HG02759 (cell line): ENCODE results near the gene BNC1.
"Not testable (repeated sequence)": the region's sequence is repeated elsewhere in the genome, so short reads cannot be mapped to it uniquely, and the experiment has no call there.

Experiments used
- ATAC-seq: cut with Tn5 transposase; IDR thresholded peaks from one replicate; pipeline ENCODE4 v1.9.1; 2021; ENCODE audit warnings: mild to moderate bottlenecking, moderate library complexity; ENCODE audit not compliant: unreplicated experiment

The BNC1 gene

DNA sequence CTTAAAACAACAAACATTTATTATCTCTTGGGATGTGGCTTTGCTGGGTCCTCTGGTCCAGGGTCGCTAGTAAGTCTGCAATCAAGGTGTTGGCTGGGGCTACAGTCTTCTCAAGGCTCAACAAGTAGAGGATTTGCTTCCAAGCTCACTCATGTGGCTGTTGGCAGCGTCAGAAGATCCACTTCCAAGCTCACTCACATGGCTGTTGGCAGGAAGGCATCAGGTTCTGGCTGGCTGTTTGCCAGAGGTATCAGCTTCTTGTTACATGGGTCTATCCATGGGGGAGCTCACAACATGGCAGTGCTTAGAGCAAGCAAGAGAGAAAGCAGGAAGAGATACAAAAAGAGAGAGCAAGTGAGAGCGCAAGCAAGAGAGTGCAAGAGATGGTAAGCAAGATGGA lies 15.0 kb upstream of the BNC1 start:
- no peak for ATAC-seq

DNA sequence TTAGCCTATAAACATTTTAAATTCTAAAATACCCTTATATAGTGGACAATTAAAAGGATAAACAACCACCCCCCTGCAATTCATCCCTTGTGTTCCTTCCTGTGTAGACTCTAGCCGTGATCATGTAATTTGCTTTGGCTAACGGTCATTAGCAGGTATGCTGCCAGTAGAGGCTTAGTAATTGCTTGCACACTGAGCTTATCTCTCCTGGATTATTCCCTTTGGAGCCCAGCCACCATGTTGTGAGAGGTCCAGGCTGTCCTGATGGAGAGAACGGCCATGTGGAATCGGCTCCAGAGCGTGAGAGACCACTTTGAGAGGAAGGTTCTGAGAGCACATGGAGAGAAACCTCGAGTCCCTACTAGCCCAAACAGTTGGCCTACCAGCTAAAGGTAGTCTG lies 11.0 kb upstream of the BNC1 start:
- no peak for ATAC-seq

DNA sequence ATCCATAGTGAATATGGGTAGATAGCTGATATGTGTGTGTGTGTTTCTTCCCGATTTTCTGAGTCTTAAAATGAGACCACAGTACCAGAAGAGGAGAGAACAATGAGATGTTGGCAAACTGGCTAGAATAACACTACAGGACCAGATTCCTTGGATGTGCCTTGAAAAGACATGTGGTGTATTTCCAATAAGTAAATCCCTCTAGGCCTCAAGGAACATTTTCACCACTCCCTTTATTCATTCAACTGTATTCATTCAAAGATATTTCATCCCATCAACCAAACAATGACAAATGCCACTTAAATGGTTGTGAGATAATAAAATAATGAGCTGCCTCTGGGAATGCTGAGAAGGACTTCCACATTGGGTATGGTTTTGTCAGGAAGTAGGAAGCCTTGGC lies 8.7 kb upstream of the BNC1 start:
- no peak for ATAC-seq

DNA sequence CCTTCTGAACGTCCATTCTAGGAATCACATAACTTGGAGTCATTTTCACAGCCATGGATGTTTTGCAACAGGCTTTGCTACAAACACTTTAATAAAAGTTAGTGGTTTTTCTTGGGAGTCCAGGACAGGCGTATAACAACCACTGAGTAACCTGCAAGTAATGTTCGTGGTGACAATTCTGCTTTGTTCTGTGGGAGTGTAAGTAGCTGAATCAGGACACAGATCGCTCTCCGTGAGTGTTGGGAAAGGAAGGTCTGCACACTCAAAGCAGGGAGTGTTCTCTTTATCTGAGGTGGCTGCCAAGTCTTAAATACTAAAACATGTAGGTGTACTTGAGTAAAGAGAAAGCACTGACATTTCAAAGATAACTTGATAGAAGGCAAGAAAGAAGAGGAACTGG lies 7.9 kb upstream of the BNC1 start:
- ATAC-seq = no peak

DNA sequence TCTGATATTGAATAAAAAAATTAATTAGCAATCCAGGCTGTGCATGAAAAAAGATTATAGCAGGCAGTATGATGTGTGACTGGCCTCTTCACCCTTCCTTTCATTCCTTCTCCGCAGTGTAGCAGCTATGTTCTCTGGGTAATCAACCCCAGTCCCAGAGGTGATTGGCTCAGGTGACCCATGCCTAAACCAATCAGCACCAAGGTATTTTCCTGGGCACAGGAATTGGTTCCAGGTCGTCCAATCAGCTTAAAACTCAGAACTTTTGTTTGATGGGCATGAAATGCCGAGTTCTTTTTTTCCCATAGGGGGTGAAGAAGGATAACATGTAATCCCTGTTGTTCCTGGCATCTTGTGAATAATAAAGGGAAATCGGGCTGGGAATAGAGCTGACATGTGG lies 5.8 kb upstream of the BNC1 start:
- no peak for ATAC-seq

DNA sequence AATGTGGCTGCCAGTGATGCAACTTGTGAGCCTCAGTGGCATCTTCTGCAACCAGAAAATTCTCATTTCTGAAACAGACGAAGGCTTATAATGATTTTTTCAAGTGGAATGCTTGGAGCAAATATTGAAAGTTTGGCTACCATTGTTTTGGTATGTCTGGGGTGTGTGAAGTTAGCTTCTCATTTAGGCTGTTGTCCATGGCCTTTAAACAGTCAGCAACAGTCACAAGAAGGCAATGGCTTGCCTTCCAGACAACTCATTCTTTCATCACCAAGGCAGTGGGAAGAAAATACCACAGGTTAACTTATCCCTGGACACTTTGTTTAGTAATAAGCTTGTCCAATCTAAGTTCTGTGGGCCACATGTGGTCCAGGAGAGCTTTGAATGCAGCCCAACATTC lies 4.7 kb upstream of the BNC1 start:
- ATAC-seq = no peak

DNA sequence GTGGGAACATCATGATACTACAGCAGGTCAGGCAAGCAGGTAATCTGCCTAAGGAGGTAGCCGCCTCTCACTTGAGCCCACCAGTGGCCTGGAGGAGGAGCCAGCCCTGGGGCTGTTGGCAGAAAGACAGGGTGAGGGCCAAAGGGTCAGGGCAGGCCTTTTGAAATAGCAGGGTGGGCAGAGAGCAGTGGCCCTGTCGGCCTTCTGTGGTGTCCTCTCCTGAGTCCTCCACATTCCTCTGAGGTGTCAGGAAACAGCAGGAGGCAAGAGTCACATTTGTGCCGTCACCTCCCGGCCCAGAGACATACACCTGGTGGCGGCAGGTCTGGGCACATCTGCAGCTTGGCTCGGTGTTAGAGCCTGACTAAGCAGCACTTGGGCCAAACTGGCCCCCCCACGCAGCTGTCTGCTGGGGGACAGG lies 3.9 kb upstream of the BNC1 start:
- no peak for ATAC-seq

DNA sequence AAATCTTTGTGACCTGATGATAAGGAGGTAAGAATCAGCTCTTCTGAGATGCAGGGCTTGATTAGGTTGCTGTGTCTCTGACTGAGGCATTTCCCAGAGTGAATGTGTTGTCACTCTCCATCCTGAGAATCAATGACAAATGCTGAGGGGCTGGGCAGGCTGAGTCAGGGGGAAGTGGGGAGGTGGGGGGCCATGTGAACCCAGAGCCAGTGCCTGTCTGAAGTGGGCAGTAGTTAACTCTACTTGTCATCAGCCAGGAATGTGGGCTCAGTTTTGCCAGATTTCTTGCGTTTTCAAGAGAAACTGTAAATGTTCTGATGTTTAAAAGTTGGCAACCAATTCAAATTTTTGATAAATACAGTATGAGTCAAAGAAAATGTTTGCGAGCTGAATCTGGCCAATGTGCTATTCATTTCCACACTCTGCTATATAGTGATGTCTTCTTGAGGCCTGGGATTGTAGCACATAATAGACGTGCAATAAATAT lies 3.1 kb upstream of the BNC1 start:
- ATAC-seq = no peak

DNA sequence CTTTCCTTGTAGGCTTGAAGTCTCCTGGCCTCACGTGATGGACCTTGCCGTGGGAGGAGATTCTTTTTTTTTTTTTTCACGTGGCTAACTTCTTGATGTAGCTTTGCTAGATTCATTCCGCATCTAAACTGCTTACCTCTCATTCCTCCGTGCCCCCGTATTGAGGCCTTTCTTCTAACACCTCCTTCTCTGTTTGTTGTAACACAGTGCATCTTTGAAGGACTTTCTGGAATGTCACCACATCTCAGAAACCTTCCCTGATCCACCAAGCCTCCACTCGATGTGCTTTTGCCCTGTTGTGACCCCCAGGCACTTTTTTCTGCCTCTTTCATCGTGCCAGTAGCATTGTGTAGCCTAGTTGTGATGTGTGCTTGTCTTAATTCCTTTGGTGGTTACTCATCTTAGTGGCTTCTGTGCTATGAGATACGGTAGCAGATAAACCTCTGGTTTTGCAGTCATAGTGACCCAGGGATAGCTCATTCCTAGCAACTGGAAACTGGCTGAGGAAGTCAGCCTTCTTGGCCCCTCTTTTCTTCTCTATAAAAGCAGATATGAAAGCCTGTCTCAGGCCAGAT lies 1.6 kb upstream of the BNC1 start:
- no peak for ATAC-seq

DNA sequence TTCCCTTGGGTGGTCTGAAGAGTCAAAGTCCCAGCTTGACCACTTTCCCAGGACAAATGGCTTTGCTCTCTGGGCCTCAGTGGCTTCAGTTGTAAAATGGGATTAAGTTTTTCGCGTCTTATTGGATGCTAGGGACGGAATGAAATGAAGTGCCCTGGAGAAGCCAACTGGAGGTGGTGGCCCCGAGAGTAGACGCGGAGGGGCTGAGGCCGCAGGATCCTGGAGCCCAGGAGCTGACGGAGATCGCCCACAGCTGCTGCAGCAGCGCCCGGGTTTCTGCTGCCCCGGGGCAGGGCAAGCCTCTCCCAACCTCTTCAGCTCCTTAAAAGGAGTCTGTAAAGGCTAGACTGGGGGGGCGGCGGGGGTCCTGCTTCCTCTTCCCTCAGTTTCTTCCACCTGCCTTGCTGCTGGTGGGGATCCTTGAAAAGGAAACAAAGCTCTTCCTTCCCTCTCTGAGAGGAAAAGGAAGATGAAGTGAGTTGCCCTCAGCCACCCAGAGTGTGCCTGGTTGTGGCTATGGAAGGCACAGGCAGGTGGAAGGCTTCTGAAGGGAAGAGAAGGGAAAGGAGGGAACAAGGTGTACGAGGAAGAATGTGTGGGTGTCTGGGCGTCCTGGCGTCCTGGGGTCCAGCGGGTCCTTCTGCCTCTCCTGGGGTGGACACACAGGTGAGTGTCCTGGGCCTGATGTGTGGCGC lies 967 bp upstream of the BNC1 start:
- no peak for ATAC-seq

DNA sequence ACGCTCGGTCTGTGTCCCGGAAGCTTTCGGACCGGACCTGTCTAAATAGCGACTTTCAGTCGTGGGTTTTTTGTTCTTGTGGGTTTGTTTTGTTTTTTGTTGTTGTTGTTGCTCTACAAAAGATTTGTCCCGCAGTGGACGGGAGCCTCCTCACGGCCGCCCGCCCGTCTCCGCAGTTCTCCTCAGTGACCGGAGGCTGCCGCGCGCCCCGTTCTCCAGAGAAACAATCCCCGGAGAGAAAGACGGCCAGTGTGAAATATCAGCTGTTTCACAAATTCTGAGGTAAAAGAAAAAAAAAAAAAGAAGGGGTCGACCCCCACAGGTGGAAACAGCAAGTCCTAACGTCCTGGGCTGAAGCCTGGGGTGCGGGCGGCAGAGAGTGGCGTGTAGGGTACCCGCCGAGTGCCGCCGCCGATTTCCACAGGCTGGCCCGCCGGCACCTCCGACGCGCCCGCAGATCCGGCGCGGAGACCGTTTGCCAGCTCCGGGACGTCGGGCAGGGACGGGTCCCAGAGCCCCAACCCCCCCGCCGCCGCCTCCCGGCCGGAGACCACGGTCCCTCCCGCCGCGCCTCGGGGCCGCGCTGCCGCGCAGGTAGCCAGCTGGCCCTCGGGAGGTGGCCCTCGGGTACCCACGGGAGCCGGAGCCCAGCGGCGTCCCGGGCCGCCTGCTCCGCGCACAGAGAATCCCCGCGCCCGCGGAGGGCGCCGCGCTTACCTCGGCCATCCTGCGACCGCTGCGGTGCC lies 478 bp downstream of the BNC1 start:
- no peak for ATAC-seq

DNA sequence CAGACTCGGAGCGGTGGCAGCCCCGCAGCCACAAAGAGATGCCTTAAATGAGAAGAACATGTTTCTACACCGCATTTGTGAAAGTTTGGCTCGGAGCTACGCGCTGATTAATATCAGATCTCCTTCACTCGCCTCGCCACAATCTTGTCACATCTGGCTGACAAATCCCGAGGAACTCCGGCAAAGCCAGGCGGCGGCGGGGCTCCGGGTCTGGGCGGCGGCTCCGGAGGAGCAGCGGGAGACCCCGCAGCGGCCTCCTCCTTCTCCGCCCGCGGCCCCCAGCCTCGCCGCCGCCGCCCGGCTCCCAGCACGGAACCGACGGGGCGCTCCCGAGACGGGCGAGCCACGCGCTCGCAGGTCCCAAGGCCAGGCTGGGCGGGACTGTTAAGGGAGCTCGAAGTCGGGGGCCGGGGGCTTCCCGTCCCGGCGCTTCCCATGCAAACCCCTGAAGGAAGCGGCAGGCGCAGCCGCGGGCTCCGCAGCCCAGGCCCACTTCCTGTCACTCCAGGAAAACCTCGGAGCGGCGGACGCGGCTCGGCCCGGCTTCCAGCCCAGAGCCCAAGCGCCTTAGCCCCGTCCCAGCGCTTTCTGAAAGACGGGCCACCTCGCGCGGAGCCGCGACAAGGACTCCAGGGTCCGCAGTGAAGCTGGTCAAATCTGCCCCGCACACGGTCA lies 1.2 kb downstream of the BNC1 start:
- ATAC-seq = no peak

DNA sequence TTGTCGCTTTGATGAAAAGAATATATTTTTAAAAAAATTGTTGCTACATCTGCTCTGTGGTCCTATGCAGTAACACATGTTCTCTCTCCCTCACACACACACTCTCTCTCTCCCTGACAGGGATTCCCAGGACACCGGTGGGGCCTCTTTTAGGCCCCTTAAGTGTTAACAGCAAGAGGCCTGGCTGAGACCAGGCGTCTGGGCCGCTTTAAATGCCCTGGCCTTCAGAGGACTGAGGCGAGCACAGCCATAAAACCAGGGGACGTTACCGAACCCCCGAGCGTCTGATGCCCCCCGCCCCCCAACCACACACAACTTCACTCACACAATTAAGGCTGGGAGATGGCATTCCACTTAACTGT lies 1.7 kb downstream of the BNC1 start:
- ATAC-seq = no peak

DNA sequence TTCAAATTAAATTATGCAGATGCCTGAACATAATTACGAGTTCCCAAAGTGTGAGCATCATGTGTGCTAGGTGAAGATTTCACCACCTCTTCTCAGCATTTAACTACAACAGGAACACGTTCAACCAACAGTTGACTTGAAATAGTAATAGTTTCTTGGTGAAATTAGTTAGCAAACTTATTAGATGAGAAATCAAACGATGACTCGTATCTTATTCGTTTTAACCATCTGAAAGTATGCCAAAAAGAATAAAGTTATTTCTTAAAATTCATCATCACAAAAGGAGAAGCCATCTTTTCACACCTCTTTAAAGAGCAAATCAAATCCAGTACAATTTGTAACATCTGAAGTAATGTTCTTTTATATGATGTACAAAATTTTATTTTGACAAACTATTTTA lies 2.3 kb downstream of the BNC1 start:
- no peak for ATAC-seq

DNA sequence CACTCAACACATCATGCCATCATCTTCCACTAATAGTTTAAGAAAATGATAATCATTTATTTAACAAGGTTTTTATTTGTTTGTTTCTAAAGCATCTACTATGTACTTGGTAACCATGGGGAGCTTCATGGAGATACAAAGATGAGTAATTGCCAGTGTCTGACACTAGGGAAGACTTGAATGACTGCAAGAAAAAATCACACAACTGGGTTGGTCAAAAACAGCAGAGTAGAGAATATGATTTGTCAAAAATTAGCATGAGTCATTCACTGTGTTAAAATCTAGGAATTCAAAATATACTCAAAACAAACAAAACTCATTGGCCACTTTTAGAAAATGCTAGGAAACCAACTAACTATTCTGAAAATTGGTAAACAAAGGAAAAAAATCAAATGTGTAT lies 6.3 kb downstream of the BNC1 start:
- ATAC-seq = no peak

DNA sequence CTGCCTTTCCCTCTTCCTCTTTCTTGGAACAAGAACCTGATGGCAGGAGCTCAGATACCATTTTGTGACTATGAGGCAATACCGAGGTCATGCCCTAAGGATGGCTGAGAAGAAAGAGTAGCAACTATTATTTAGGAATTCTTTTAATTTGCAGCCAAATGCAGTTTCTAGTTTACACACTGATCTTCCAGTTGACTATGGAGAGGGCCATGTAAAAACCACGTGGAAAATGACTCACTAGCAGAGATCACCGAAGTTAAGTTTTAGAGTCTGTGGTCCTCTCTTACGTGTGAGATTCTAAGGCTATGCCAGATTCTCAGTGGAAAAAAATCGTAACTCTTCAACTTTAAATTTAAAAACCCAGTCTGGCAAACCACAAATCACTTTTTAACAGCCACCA lies 7.8 kb downstream of the BNC1 start:
- no peak for ATAC-seq

DNA sequence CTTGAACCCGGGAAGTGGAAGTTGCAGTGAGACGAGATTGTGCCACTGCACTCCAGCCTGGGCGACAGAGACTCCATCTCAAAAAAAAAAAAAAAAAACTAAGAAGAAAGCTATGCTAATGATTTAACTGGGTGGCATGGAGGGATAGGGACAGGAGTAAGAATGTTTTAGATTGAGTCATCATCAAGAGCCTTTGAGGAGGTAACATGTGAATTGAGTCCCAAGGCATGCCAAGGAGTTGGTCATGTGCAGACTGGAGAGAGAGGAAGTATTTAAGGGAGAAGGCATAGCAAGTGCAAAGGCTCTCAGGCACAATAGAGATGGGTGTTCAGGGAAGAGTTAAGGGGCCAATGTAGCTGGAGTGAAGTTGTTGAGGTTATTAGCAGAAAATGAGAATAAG lies 9.1 kb downstream of the BNC1 start:
- no peak for ATAC-seq

DNA sequence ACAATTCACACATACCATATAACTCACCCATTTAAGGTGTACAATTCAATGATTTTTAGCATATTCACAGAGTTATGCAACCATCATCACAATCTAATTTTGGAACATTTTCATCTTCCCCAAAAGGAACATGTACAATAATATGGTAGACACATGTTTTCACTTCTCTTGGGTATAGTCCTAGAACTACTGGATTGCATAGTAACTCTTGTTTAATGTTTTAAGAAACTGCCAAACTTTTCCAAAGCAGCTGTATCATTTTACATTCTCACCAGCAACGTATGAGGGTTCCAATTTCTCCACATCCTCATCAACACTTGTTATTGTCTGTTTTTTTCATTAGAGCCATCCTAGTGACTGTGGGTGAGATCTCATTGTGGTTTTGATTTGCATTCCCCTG lies 14.3 kb downstream of the BNC1 start:
- ATAC-seq = no peak

DNA sequence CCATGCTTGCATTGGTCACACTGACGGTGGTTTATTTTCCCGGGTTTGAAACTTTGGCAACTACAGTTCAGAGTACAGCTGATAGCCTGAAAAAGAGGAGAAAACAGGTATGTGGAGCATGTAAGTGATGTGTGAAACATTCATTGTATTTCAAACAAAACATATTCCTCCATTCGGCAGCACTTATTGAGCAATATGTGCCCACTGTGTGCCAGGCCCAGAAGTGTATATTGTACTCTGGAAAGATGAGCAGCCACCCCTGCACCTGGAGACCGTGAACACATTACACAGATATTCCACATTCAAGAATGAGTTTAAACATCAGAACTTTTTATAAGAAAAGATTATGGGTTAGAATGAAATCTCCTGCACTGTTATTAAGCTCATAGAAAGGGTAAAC lies 16.3 kb downstream of the BNC1 start:
- ATAC-seq = no peak

DNA sequence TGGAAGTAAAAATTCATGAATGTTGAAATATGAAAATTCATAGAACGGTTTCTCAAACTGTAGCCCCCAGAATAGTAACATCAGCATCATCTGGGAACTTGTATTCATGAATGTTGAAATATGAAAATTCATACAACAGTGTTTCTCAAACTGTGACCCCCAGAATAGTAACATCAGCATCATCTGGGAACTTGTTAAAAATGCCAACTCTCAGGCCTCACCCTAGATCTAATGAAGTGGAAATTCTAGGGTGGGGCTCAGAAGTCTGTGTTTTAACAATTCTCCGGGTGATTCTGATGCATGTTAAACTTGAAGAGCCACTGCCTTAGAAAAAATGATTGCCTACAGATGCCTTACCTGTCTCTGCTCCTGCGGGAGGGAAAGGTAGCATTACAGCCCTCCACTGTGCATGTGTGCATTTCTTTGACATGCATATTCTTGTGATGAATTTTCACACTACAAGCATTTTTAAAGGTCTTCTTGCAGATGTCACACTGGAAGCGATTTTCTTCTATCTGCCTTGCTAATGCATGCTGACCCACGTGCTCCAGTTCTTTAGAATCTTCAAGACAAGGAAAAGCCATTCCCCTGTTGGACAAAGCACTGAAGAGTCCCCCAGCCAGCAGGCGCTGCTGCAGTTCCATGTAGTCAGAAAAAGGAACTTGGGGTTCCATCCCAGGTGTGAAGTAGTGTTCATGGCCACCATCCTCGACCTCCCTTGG lies 21.7 kb downstream of the BNC1 start:
- no peak for ATAC-seq

DNA sequence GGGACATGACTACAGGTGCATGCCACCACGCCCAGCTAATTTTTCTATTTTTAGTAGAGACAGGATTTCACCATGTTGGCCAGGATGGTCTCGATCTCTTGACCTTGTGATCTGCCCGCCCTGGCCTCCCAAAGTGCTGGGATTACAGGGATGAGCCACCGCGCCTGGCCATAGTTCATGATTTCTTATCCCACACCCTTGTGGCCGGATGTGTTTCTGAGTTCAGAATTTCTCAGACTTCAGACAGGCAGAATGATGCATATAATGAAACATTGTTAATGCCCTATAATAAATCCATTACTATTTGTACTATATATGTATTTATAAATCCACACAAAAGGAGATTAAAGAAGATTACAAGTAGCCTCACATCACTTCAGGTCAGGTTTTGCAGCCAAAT lies 22.3 kb downstream of the BNC1 start:
- not testable (repeated sequence) for ATAC-seq
